ENCODE results near the gene KIF26B.

The KIF26B gene

DNA sequence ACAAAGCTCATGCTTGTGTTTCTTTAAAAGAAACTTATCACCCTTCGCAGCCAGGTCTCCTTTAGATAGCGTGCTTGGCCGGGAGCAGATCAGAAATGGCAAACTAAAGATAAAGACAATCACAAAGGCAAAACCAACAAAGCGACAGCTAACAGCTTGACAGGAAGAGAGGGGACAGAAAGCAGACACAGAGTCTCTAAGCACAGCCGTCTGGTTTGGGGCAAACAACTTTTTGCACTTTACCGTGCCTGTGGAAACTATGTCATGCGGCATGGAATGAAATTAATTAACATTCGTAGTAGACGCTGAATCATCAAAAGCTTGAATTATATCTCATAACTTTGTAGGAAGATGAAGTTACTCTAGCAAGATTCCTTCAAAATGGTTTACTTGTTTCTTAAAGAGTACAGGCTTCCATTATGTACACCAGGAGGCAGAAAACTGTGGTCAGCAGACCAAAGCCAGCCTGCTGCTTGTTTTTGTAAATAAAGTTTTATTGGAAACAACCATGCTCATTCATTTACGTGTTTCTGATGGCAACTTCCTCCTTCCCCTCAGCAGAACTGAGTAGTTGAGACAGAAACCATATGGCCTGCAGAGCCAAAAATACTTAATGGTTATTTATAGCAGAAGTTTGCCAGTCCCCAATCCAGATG lies 183.2 kb downstream of the KIF26B start:
- ChIA-PET POLR2A (no interaction called here), CTCF (no interaction called here)
- Histone ChIP-seq H3K27me3 (replicated peaks in 2 of 5; ENCODE audit: control insufficient read depth in 4 of 5, insufficient read depth in 5 of 5, low read length in 4 of 5) (peaks cover 0 to 2% (median 0%) of the 10 kb centered on the region in 5 experiments), H3K9me3 (ENCODE audit: control extremely low read depth in 1 of 5, control insufficient read depth in 4 of 5, insufficient read depth in 2 of 5, low read depth in 1 of 5, low read length in 4 of 5) (no peaks in the 10 kb centered on the region), H3K36me3 (ENCODE audit: control insufficient read depth in 4 of 4, insufficient read depth in 4 of 4, low read length in 3 of 4) (no peaks in the 10 kb centered on the region), H3K4me1 (ENCODE audit: control extremely low read depth in 1 of 4, control insufficient read depth in 4 of 4, insufficient read depth in 4 of 4, low read length in 3 of 4) (peaks cover 0 to 7% (median 0%) of the 10 kb centered on the region in 4 experiments), H3K4me3 (ENCODE audit: control insufficient read depth in 1 of 7, extremely low read depth in 1 of 7, insufficient read depth in 4 of 7, low read depth in 2 of 7, low read length in 6 of 7) (no peak overlapping the region), H3K27ac (ENCODE audit: insufficient read depth in 1 of 2, low read depth in 1 of 2, low read length in 2 of 2, poor library complexity in 1 of 2, severe bottlenecking in 2 of 2) (no peak overlapping the region)
- 93% methylated on average over 10 of the region's 10 CpGs for WGBS (ENCODE audit: insufficient coverage)
- DNase-seq = peak in 2 of 3 donors; percentile 11 to 34

GRCh38 chr1:245338485-245338877 lies 183.7 kb downstream of the KIF26B start:
- H3K36me3 ChIP-seq (ENCODE audit: control insufficient read depth in 4 of 4, insufficient read depth in 4 of 4, low read length in 3 of 4) = no peaks in the 10 kb centered on the region
- POLR2A ChIA-PET = no interaction called here
- H3K9me3 ChIP-seq (ENCODE audit: control extremely low read depth in 1 of 5, control insufficient read depth in 4 of 5, insufficient read depth in 2 of 5, low read depth in 1 of 5, low read length in 4 of 5) = no peaks in the 10 kb centered on the region
- peaks cover 0 to 2% (median 0%) of the 10 kb centered on the region in 5 experiments for H3K27me3 ChIP-seq (replicated peaks in 2 of 5; ENCODE audit: control insufficient read depth in 4 of 5, insufficient read depth in 5 of 5, low read length in 4 of 5)
- H3K27ac ChIP-seq (ENCODE audit: insufficient read depth in 1 of 2, low read depth in 1 of 2, low read length in 2 of 2, poor library complexity in 1 of 2, severe bottlenecking in 2 of 2) = no peak overlapping the region
- CTCF ChIA-PET = no interaction called here
- no peak for DNase-seq
- 92% methylated on average over 2 of the region's 5 CpGs for WGBS (ENCODE audit: insufficient coverage)
- peaks cover 0 to 7% (median 0%) of the 10 kb centered on the region in 4 experiments for H3K4me1 ChIP-seq (ENCODE audit: control extremely low read depth in 1 of 4, control insufficient read depth in 4 of 4, insufficient read depth in 4 of 4, low read length in 3 of 4)
- H3K4me3 ChIP-seq (ENCODE audit: control insufficient read depth in 1 of 7, extremely low read depth in 1 of 7, insufficient read depth in 4 of 7, low read depth in 2 of 7, low read length in 6 of 7) = no peak overlapping the region

DNA sequence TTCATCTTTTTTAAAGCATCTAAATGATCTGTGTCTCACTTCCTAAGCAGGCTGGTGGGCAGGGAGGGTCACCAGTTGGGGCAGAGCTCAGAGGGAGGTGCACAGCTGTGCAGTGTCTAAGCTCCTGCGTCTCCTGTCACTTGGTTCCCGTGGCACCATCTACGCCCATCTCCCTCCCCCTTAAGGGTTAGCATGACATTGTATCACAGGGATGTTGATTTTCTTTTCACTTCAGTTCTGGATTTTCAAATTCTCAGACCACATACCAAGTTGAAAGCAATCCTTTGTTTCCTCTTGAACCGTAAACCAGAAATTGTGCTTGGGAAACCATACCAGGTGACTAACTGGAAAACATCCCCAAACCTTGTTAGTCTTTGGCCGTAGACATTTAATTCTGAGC lies 187.0 kb downstream of the KIF26B start:
- ChIA-PET CTCF (no interaction called here), POLR2A (no interaction called here)
- Histone ChIP-seq H3K27me3 (replicated peaks in 2 of 5; ENCODE audit: control insufficient read depth in 4 of 5, insufficient read depth in 5 of 5, low read length in 4 of 5) (peaks cover 0 to 1% (median 0%) of the 10 kb centered on the region in 5 experiments), H3K27ac (ENCODE audit: insufficient read depth in 1 of 2, low read depth in 1 of 2, low read length in 2 of 2, poor library complexity in 1 of 2, severe bottlenecking in 2 of 2) (no peak overlapping the region), H3K9me3 (ENCODE audit: control extremely low read depth in 1 of 5, control insufficient read depth in 4 of 5, insufficient read depth in 2 of 5, low read depth in 1 of 5, low read length in 4 of 5) (no peaks in the 10 kb centered on the region), H3K36me3 (ENCODE audit: control insufficient read depth in 4 of 4, insufficient read depth in 4 of 4, low read length in 3 of 4) (no peaks in the 10 kb centered on the region), H3K4me3 (ENCODE audit: control insufficient read depth in 1 of 7, extremely low read depth in 1 of 7, insufficient read depth in 4 of 7, low read depth in 2 of 7, low read length in 6 of 7) (no peak overlapping the region), H3K4me1 (ENCODE audit: control extremely low read depth in 1 of 4, control insufficient read depth in 4 of 4, insufficient read depth in 4 of 4, low read length in 3 of 4) (peaks cover 0 to 7% (median 0%) of the 10 kb centered on the region in 4 experiments)
- 90% methylated on average over 2 of the region's 5 CpGs for WGBS (ENCODE audit: insufficient coverage)
- no peak for DNase-seq

GRCh38 chr1:245345191-245345884 lies 190.6 kb downstream of the KIF26B start:
- Histone ChIP-seq H3K9me3 (ENCODE audit: control extremely low read depth in 1 of 5, control insufficient read depth in 4 of 5, insufficient read depth in 2 of 5, low read depth in 1 of 5, low read length in 4 of 5) (peaks cover 0 to 1% (median 0%) of the 10 kb centered on the region in 5 experiments), H3K36me3 (ENCODE audit: control insufficient read depth in 4 of 4, insufficient read depth in 4 of 4, low read length in 3 of 4) (no peaks in the 10 kb centered on the region), H3K27me3 (replicated peaks in 2 of 5; ENCODE audit: control insufficient read depth in 4 of 5, insufficient read depth in 5 of 5, low read length in 4 of 5) (peaks cover 0 to 1% (median 0%) of the 10 kb centered on the region in 5 experiments), H3K27ac (ENCODE audit: insufficient read depth in 1 of 2, low read depth in 1 of 2, low read length in 2 of 2, poor library complexity in 1 of 2, severe bottlenecking in 2 of 2) (no peak overlapping the region), H3K4me3 (ENCODE audit: control insufficient read depth in 1 of 7, extremely low read depth in 1 of 7, insufficient read depth in 4 of 7, low read depth in 2 of 7, low read length in 6 of 7) (no peak overlapping the region), H3K4me1 (ENCODE audit: control extremely low read depth in 1 of 4, control insufficient read depth in 4 of 4, insufficient read depth in 4 of 4, low read length in 3 of 4) (no peaks in the 10 kb centered on the region)
- WGBS (ENCODE audit: insufficient coverage) = 72% methylated on average over 18 of the region's 25 CpGs
- CTCF ChIA-PET = no interaction called here
- DNase-seq = no peak
- POLR2A ChIA-PET = no interaction called here

DNA sequence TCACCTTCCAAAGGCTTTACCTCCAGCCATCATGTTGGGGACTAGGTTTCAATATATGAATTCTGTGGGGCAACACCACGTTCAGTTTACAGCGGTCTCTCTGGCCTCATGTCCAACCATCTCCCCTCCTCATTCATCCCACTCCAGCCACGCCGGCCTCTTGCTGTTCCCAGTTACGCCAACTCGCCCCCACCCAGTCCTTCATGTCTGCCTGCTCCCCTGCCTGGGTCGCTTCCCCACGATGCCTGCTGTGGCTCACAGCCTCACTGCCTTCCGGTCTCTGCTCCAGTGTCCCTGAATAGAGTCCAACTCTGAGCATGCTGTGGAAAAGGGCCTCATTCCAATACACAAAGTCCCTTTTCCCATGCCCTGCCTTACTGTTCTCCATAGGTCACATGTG lies 193.8 kb downstream of the KIF26B start:
- Histone ChIP-seq H3K36me3 (ENCODE audit: control insufficient read depth in 4 of 4, insufficient read depth in 4 of 4, low read length in 3 of 4) (no peaks in the 10 kb centered on the region), H3K4me1 (ENCODE audit: control extremely low read depth in 1 of 4, control insufficient read depth in 4 of 4, insufficient read depth in 4 of 4, low read length in 3 of 4) (no peaks in the 10 kb centered on the region), H3K4me3 (ENCODE audit: control insufficient read depth in 1 of 7, extremely low read depth in 1 of 7, insufficient read depth in 4 of 7, low read depth in 2 of 7, low read length in 6 of 7) (no peak overlapping the region), H3K27ac (ENCODE audit: insufficient read depth in 1 of 2, low read depth in 1 of 2, low read length in 2 of 2, poor library complexity in 1 of 2, severe bottlenecking in 2 of 2) (no peak overlapping the region), H3K27me3 (replicated peaks in 2 of 5; ENCODE audit: control insufficient read depth in 4 of 5, insufficient read depth in 5 of 5, low read length in 4 of 5) (peaks cover 0 to 2% (median 0%) of the 10 kb centered on the region in 5 experiments), H3K9me3 (ENCODE audit: control extremely low read depth in 1 of 5, control insufficient read depth in 4 of 5, insufficient read depth in 2 of 5, low read depth in 1 of 5, low read length in 4 of 5) (peaks cover 0 to 3% (median 0%) of the 10 kb centered on the region in 5 experiments)
- CTCF ChIA-PET = interaction anchor here (1.0 kb wide), 1 partner anchor 41 kb away, joined by 3 read pairs; no protein-coding TSS in a partner anchor
- WGBS (ENCODE audit: insufficient coverage) = 100% methylated on average over 9 of the region's 9 CpGs
- DNase-seq = no peak
- POLR2A ChIA-PET = no interaction called here

- POLR2A ChIA-PET = no interaction called here
- CTCF ChIA-PET = no interaction called here
Observed at GRCh38 chr1:245353411-245353810, 198.6 kb downstream of the KIF26B start.

More at GRCh38 chr1:245353411-245353810, 198.6 kb downstream of the KIF26B start:
- Histone ChIP-seq H3K36me3 (ENCODE audit: control insufficient read depth in 4 of 4, insufficient read depth in 4 of 4, low read length in 3 of 4) (no peaks in the 10 kb centered on the region), H3K27me3 (replicated peaks in 2 of 5; ENCODE audit: control insufficient read depth in 4 of 5, insufficient read depth in 5 of 5, low read length in 4 of 5) (peaks cover 0 to 2% (median 0%) of the 10 kb centered on the region in 5 experiments), H3K4me3 (ENCODE audit: control insufficient read depth in 1 of 7, extremely low read depth in 1 of 7, insufficient read depth in 4 of 7, low read depth in 2 of 7, low read length in 6 of 7) (no peak overlapping the region), H3K4me1 (ENCODE audit: control extremely low read depth in 1 of 4, control insufficient read depth in 4 of 4, insufficient read depth in 4 of 4, low read length in 3 of 4) (no peaks in the 10 kb centered on the region), H3K9me3 (ENCODE audit: control extremely low read depth in 1 of 5, control insufficient read depth in 4 of 5, insufficient read depth in 2 of 5, low read depth in 1 of 5, low read length in 4 of 5) (peaks cover 0 to 3% (median 0%) of the 10 kb centered on the region in 5 experiments), H3K27ac (ENCODE audit: insufficient read depth in 1 of 2, low read depth in 1 of 2, low read length in 2 of 2, poor library complexity in 1 of 2, severe bottlenecking in 2 of 2) (no peak overlapping the region)
- DNase-seq = no peak
- 92% methylated on average over 7 of the region's 7 CpGs for WGBS (ENCODE audit: insufficient coverage)

Data from common myeloid progenitor, CD34-positive (primary cell).